GM23338 (cell line): ENCODE results near the gene ATP8B4. TPM values are rescaled to one million over a fixed set of nuclear protein-coding genes. Genes with fewer than 3 reads are reported as not detected.

Experiments used
- ATAC-seq: fragments of 200-7000 bp; cut with Tn5 transposase; 3 replicates; pipeline ENCODE4 v1.9.1; 2020
- DNase-seq: peaks from one replicate; pipeline ENCODE4 v3.0.0-alpha.2; 2015; ENCODE audit warnings: low spot score
- H2AFZ ChIP-seq: fragments of 200-600 bp; sonication (generic); 2 replicates; pipeline ENCODE4 v1.8.0; 2016; ENCODE audit warnings: antibody characterized with exemption, mild to moderate bottlenecking, moderate library complexity
- H3F3A ChIP-seq: fragments of 200-600 bp; sonication (generic); replicated peaks from 2 replicates; pipeline ENCODE4 v1.8.0; 2017; ENCODE audit warnings: antibody characterized with exemption, mixed run types, low read depth
- H3K27ac ChIP-seq: fragments of 200-600 bp; sonication (generic); 2 replicates; pipeline ENCODE4 v1.6.1; 2016; ENCODE audit warnings: low read depth
- H3K27me3 ChIP-seq: fragments of 200-600 bp; sonication (generic); 2 replicates; pipeline ENCODE4 v1.8.0; 2016; ENCODE audit warnings: mild to moderate bottlenecking, mixed run types, moderate library complexity; ENCODE audit not compliant: insufficient read depth
- H3K36me3 ChIP-seq: fragments of 200-600 bp; sonication (generic); 2 replicates; pipeline ENCODE4 v1.8.0; 2016; ENCODE audit warnings: mild to moderate bottlenecking; ENCODE audit not compliant: insufficient read depth
- H3K4me1 ChIP-seq: fragments of 200-600 bp; sonication (generic); 2 replicates; pipeline ENCODE4 v1.8.0; 2016; ENCODE audit warnings: mild to moderate bottlenecking, moderate library complexity; ENCODE audit not compliant: insufficient read depth
- H3K4me2 ChIP-seq: fragments of 200-600 bp; sonication (generic); 2 replicates; pipeline ENCODE4 v1.7.1; 2017; ENCODE audit warnings: mixed run types
- H3K4me3 ChIP-seq: fragments of 200-600 bp; sonication (generic); 2 replicates; pipeline ENCODE4 v1.6.1; 2016; ENCODE audit warnings: mixed run types
- H3K79me2 ChIP-seq: fragments of 200-600 bp; sonication (generic); replicated peaks from 2 replicates; pipeline ENCODE4 v1.8.0; 2017; ENCODE audit warnings: mild to moderate bottlenecking; ENCODE audit not compliant: insufficient read depth
- H3K9me2 ChIP-seq: fragments of 200-600 bp; sonication (generic); 2 replicates; pipeline ENCODE4 v1.8.0; 2017; ENCODE audit not compliant: insufficient read depth
- H4K20me1 ChIP-seq: fragments of 200-600 bp; sonication (generic); replicated peaks from 2 replicates; pipeline ENCODE4 v1.8.0; 2017; ENCODE audit warnings: mild to moderate bottlenecking; ENCODE audit not compliant: insufficient read depth
- H3K27ac Mint-ChIP-seq: 2 replicates; pipeline ENCODE4 v1.8.0; 2020; ENCODE audit warnings: inconsistent platforms, mild to moderate bottlenecking, moderate library complexity, mixed read lengths
- H3K27me3 Mint-ChIP-seq: 3 replicates; pipeline ENCODE4 v1.8.0; 2022; ENCODE audit warnings: low read depth, mild to moderate bottlenecking, moderate library complexity, mixed read lengths, inconsistent platforms; ENCODE audit not compliant: insufficient read depth, poor library complexity
- H3K36me3 Mint-ChIP-seq: 3 replicates; pipeline ENCODE4 v1.8.0; 2021; ENCODE audit warnings: low read depth, mild to moderate bottlenecking, inconsistent platforms, moderate library complexity, mixed read lengths
- H3K4me1 Mint-ChIP-seq: 3 replicates; pipeline ENCODE4 v1.8.0; 2020; ENCODE audit warnings: mild to moderate bottlenecking, inconsistent platforms, mixed read lengths
- H3K4me3 Mint-ChIP-seq: 3 replicates; pipeline ENCODE4 v1.8.0; 2021; ENCODE audit warnings: moderate library complexity, mild to moderate bottlenecking, inconsistent platforms, mixed read lengths
- H3K9me3 Mint-ChIP-seq: 3 replicates; pipeline ENCODE4 v1.8.0; 2020; ENCODE audit warnings: moderate library complexity, mild to moderate bottlenecking, inconsistent platforms, mixed read lengths
- CREB1 ChIP-seq: fragments of 250-450 bp; sonication (Bioruptor Pico); IDR thresholded peaks from 2 replicates; pipeline ENCODE4 v1.5.0; 2020; ENCODE audit warnings: low read depth, mild to moderate bottlenecking, moderate library complexity
- CTCF ChIP-seq, 2 experiments: fragments of 200-600 bp in 1 of 2; sonication (generic) in 1 of 2; conservative IDR thresholded peaks; 2 replicates each; pipeline versions ENCODE4 v1.5.1 to v1.6.1; 2016 to 2017; ENCODE audit warnings: antibody characterized with exemption in 2 of 2, low read depth in 2 of 2, mild to moderate bottlenecking in 2 of 2, moderate library complexity in 1 of 2
- ETS1 ChIP-seq: IDR thresholded peaks from 2 replicates; pipeline ENCODE4 v1.6.1; 2016; ENCODE audit warnings: antibody characterized with exemption
- EZH2 ChIP-seq: fragments of 200-600 bp; sonication (generic); IDR thresholded peaks from one replicate; pipeline ENCODE4 v1.8.0; 2017; ENCODE audit warnings: antibody characterized with exemption, mild to moderate bottlenecking, low read depth; ENCODE audit not compliant: unreplicated experiment
- NANOG ChIP-seq: IDR thresholded peaks from 2 replicates; pipeline ENCODE4 v1.6.1; 2016; ENCODE audit warnings: antibody characterized with exemption, borderline replicate concordance
- REST ChIP-seq: IDR thresholded peaks from one replicate; pipeline ENCODE4 v1.6.1; 2018; ENCODE audit warnings: antibody characterized with exemption; ENCODE audit not compliant: unreplicated experiment
- STAT1 ChIP-seq: IDR thresholded peaks from one replicate; pipeline ENCODE4 v1.6.1; 2016; ENCODE audit warnings: antibody characterized with exemption; ENCODE audit not compliant: unreplicated experiment
- ZNF114 ChIP-seq: fragments of 250-450 bp; sonication (Bioruptor Pico); IDR thresholded peaks from 2 replicates; pipeline ENCODE4 v1.5.0; 2020; ENCODE audit warnings: mild to moderate bottlenecking, moderate library complexity
- ZNF331 ChIP-seq: fragments of 250-450 bp; sonication (Bioruptor Pico); IDR thresholded peaks from 2 replicates; pipeline ENCODE4 v1.5.0; 2020; ENCODE audit warnings: low read depth, mild to moderate bottlenecking, moderate library complexity
- ZNF462 ChIP-seq: fragments of 250-450 bp; sonication (Bioruptor Pico); IDR thresholded peaks from 2 replicates; pipeline ENCODE4 v1.5.0; 2020; ENCODE audit warnings: mild to moderate bottlenecking, moderate library complexity
- polyA plus RNA-seq: library from polyadenylated mRNA; unstranded; fragments of >200 nt; fragmentation: Nextera tagmentation; extraction: Ambion mirVana; gene quantifications from 2 replicates; pipeline ENCODE4 v1.2.1, GENCODE V29; 2016
- total RNA-seq: library from RNA; depleted of rRNA; stranded (reverse); fragments of >200 nt; shearing (Covaris generic); gene quantifications from 2 replicates; pipeline ENCODE4 v1.2.3, GENCODE V29; 2014

ATP8B4 gene
- total and polyA plus RNA-seq, 2 experiments from 2014 or later: 0.24 TPM; not detected in 1

GRCh38 chr15:50140098-50140497 lies 21.1 kb upstream of the ATP8B4 start:
- Histone ChIP-seq H3K36me3 (no peaks in the 10 kb centered on the region), H3F3A (no peaks in the 10 kb centered on the region), H3K79me2 (no peaks in the 10 kb centered on the region), H3K27me3 (no peaks in the 10 kb centered on the region), H3K4me3 (no peak overlapping the region), H3K9me2 (no peaks in the 10 kb centered on the region), H3K4me1 (no peaks in the 10 kb centered on the region), H4K20me1 (no peaks in the 10 kb centered on the region), H2AFZ (no peak overlapping the region), H3K4me2 (no peak overlapping the region), H3K27ac (no peak overlapping the region)
- no peak overlapping the region for H3K27ac Mint-ChIP-seq
- H3K36me3 Mint-ChIP-seq: no peaks in the 10 kb centered on the region
- no peaks in the 10 kb centered on the region for H3K9me3 Mint-ChIP-seq
- H3K4me1 Mint-ChIP-seq: no peaks in the 10 kb centered on the region
- DNase-seq: no peak
- no peaks in the 10 kb centered on the region for H3K27me3 Mint-ChIP-seq
- TF ChIP-seq STAT1: no peak
- no peak for TF ChIP-seq ETS1
- TF ChIP-seq ZNF331 (CRISPR knock-in tag): no peak
- no peak for TF ChIP-seq ZNF462 (CRISPR knock-in tag)
- no peak for TF ChIP-seq CREB1 (CRISPR knock-in tag)
- TF ChIP-seq EZH2: no peak
- TF ChIP-seq CTCF (conservative IDR thresholded peaks at IDR 0.05; ENCODE audit: low read depth in 2 of 2): no peak
- no peak for TF ChIP-seq ZNF114 (CRISPR knock-in tag)
- no peak for TF ChIP-seq REST
- no peak for TF ChIP-seq NANOG
- ATAC-seq: no peak
- H3K4me3 Mint-ChIP-seq: no peak overlapping the region
